Stimulated activated naive CD4-positive, alpha-beta T cell (primary cell): Measurements from ENCODE around the gene NRTN.
"Not testable (repeated sequence)": the region's sequence is repeated elsewhere in the genome, so short reads cannot be mapped to it uniquely, and the experiment has no call there.

Source experiments
- DNase-seq, 6 experiments: peaks; one replicate each; lab custom pipeline; 2025; lab: John Stamatoyannopoulos, UW

Gene NRTN

GRCh38 chr19:5837761-5838352, 33.0 kb downstream of the NRTN start:
- no peak for DNase-seq

GRCh38 chr19:5838353-5839064, 33.6 kb downstream of the NRTN start:
- no peak for DNase-seq

GRCh38 chr19:5839065-5840017, 34.5 kb downstream of the NRTN start, which contains the start of gene FUT6:
FUT6 (minus strand) TSS chr19:5839702; CDS start chr19:5832567, 7,135 bp downstream.
- DNase-seq: no peak

- DNase-seq: not testable (repeated sequence)
These were observed 36.9 kb downstream of the NRTN start for GRCh38 chr19:5841735-5842111.

- DNase-seq: no peak
These were observed 38.5 kb downstream of the NRTN start for GRCh38 chr19:5843295-5843927.

- DNase-seq: no peak
These were observed 39.9 kb downstream of the NRTN start for GRCh38 chr19:5844456-5845433.

- not testable (repeated sequence) for DNase-seq
These were observed 43.0 kb downstream of the NRTN start for GRCh38 chr19:5847846-5848245.

GRCh38 chr19:5848621-5849020, 43.8 kb downstream of the NRTN start:
- not testable (repeated sequence) for DNase-seq

- no peak for DNase-seq
These were observed 45.3 kb downstream of the NRTN start for GRCh38 chr19:5850189-5850588.

GRCh38 chr19:5850743-5851293, 46.0 kb downstream of the NRTN start:
- DNase-seq: no peak

- no peak for DNase-seq
These were observed 46.4 kb downstream of the NRTN start, which contains the start of gene FUT3 for GRCh38 chr19:5851302-5851701. FUT3 (minus strand) TSS chr19:5851449.

- DNase-seq: not testable (repeated sequence)
These were observed 49.3 kb downstream of the NRTN start for GRCh38 chr19:5854121-5854520.

GRCh38 chr19:5855151-5855550, 50.3 kb downstream of the NRTN start:
- DNase-seq: not testable (repeated sequence)

- no peak for DNase-seq
These were observed 52.6 kb downstream of the NRTN start for GRCh38 chr19:5857203-5858081.

GRCh38 chr19:5863030-5863665, 58.3 kb downstream of the NRTN start:
- DNase-seq: no peak

GRCh38 chr19:5864013-5864720, 59.3 kb downstream of the NRTN start:
- no peak for DNase-seq

- no peak for DNase-seq
These were observed 60.0 kb downstream of the NRTN start for GRCh38 chr19:5864725-5865486.

- DNase-seq: no peak
These were observed 60.9 kb downstream of the NRTN start for GRCh38 chr19:5865772-5866171.
